ENCODE data around the gene STAP1. TPM values are rescaled to one million over a fixed set of nuclear protein-coding genes. Genes with fewer than 3 reads are reported as not detected.

The STAP1 gene
- polyA plus RNA-seq, 1 of the 3 experiments (the other 2 are of a cell fraction), result not detected

- TF ChIP-seq TCF12 (IDR thresholded peaks at IDR 0.05) (no peak), SMC3 (IDR thresholded peaks at IDR 0.05; ENCODE audit: low read depth, low read length) (peak; percentile 22; the same call in 1 of the 2 replicates), CTCF (IDR thresholded peaks at IDR 0.05) (peak; percentile 58), RAD21 (IDR thresholded peaks at IDR 0.05; ENCODE audit: low read length) (peak; percentile 75)
- WGBS (ENCODE audit: low lambda C conversion rate), result 5% methylated on average over 1 of the region's 1 CpG
- DNase-seq, result peak; percentile 21
Measured at GRCh38 chr4:67549123-67549522, 9.4 kb upstream of the STAP1 start.

GRCh38 chr4:67550451-67550850, 8.1 kb upstream of the STAP1 start:
- Histone ChIP-seq H3K36me3 (replicated peaks in 1 of 2; ENCODE audit: control insufficient read depth in 1 of 2, insufficient read depth in 2 of 2, low read length in 1 of 2) (no peaks in the 10 kb centered on the region), H3K9me2 (no peaks in the 10 kb centered on the region), H3K9me3 (no peaks in the 10 kb centered on the region), H3K4me3 (ENCODE audit: low read depth in 2 of 2, low read length in 1 of 2) (no peak overlapping the region), H3K4me2 (no peak overlapping the region), H3K27me3 (ENCODE audit: insufficient read depth) (no peaks in the 10 kb centered on the region), H3K4me1 (ENCODE audit: control insufficient read depth in 1 of 2, insufficient read depth in 2 of 2, low read depth in 1 of 2, low read length in 1 of 2) (no peaks in the 10 kb centered on the region; a peak in 1 of 4 replicates), H3F3A (replicated peaks; ENCODE audit: insufficient read depth) (peaks cover 8% of the 10 kb centered on the region), H4K20me1 (ENCODE audit: insufficient read depth) (no peaks in the 10 kb centered on the region), H3K27ac (ENCODE audit: low read depth in 2 of 2, low read length in 1 of 2) (no peak overlapping the region), H2AFZ (ENCODE audit: low read depth) (no peak overlapping the region), H3K79me2 (ENCODE audit: insufficient read depth) (no peaks in the 10 kb centered on the region), H3K9ac (no peak overlapping the region)
- TF ChIP-seq RCOR1 (IDR thresholded peaks at IDR 0.05; ENCODE audit: low read length), result no peak
- TF ChIP-seq TEAD4 (IDR thresholded peaks at IDR 0.05; ENCODE audit: borderline replicate concordance, insufficient read depth), result no peak
- no peak for TF ChIP-seq MEF2A (IDR thresholded peaks at IDR 0.05; ENCODE audit: borderline replicate concordance, low read depth)
- TF ChIP-seq RAD21 (IDR thresholded peaks at IDR 0.05; ENCODE audit: low read length), result no peak
- TF ChIP-seq NFIC (IDR thresholded peaks at IDR 0.05; ENCODE audit: borderline replicate concordance), result no peak
- TF ChIP-seq IRF3 (IDR thresholded peaks at IDR 0.05; ENCODE audit: low read depth, low read length), result no peak
- no peak for TF ChIP-seq ZBTB33 (IDR thresholded peaks at IDR 0.05; ENCODE audit: borderline replicate concordance, low read depth)
- ChIA-PET POLR2A (no interaction called here), CTCF (interaction anchor here (0.6 to 1.8 kb wide), 4 partner anchors 11 to 164 kb away, joined by 3 read pairs; no protein-coding TSS in a partner anchor)
- no peak for DNase-seq

More at GRCh38 chr4:67549123-67549522, 9.4 kb upstream of the STAP1 start:
- ChIA-PET POLR2A (no interaction called here), CTCF (interaction anchor here (0.8 kb wide), 1 partner anchor 14 kb away, joined by 4 read pairs; no protein-coding TSS in a partner anchor)
- H2AFZ ChIP-seq (ENCODE audit: low read depth), result no peak overlapping the region
- H3K36me3 ChIP-seq (replicated peaks in 1 of 2; ENCODE audit: control insufficient read depth in 1 of 2, insufficient read depth in 2 of 2, low read length in 1 of 2), result no peaks in the 10 kb centered on the region
- H3K27me3 ChIP-seq (ENCODE audit: insufficient read depth), result no peaks in the 10 kb centered on the region
- H3K4me3 ChIP-seq (ENCODE audit: low read depth in 2 of 2, low read length in 1 of 2), result no peak overlapping the region
- H3K27ac ChIP-seq (ENCODE audit: low read depth in 2 of 2, low read length in 1 of 2), result no peak overlapping the region
- H3K9me3 ChIP-seq, result no peaks in the 10 kb centered on the region
- H3K9me2 ChIP-seq, result no peaks in the 10 kb centered on the region
- H3F3A ChIP-seq (replicated peaks; ENCODE audit: insufficient read depth), result peaks cover 8% of the 10 kb centered on the region
- no peak overlapping the region for H3K9ac ChIP-seq
- no peak overlapping the region for H3K4me2 ChIP-seq
- peaks cover 0 to 3% of the 10 kb centered on the region in 2 experiments; a peak in 1 of 4 replicates for H3K4me1 ChIP-seq (ENCODE audit: control insufficient read depth in 1 of 2, insufficient read depth in 2 of 2, low read depth in 1 of 2, low read length in 1 of 2)
- no peaks in the 10 kb centered on the region for H4K20me1 ChIP-seq (ENCODE audit: insufficient read depth)
- peaks cover 11% of the 10 kb centered on the region for H3K79me2 ChIP-seq (ENCODE audit: insufficient read depth)

Data from SK-N-SH (cell line).